SK-N-MC (cell line): ENCODE data around the gene GORASP1.
"Not testable (repeated sequence)": the region's sequence is repeated elsewhere in the genome, so short reads cannot be mapped to it uniquely, and the experiment has no call there.

Source experiments
- DNase-seq: peaks from one replicate; pipeline ENCODE4 v3.0.0-alpha.2; 2011; ENCODE audit warnings: low read depth, low spot score
- H3K27ac ChIP-seq: fragments of 200-600 bp; sonication (generic); 2 replicates; pipeline ENCODE4 v1.5.1; 2016; ENCODE audit warnings: mixed run types
- H3K36me3 ChIP-seq: fragments of 200-600 bp; sonication (generic); 2 replicates; pipeline ENCODE4 v1.6.1; 2017; ENCODE audit warnings: antibody characterized with exemption, low read length, mixed read lengths; ENCODE audit not compliant: insufficient read depth
- H3K4me3 ChIP-seq: fragments of 200-600 bp; sonication (generic); 2 replicates; pipeline ENCODE4 v1.5.1; 2016
- H3K9ac ChIP-seq: fragments of 200-600 bp; sonication (generic); 2 replicates; pipeline ENCODE4 v1.8.0; 2017; ENCODE audit warnings: mixed run types, mixed read lengths; ENCODE audit not compliant: insufficient read length
- H3K9me3 ChIP-seq: fragments of 200-600 bp; sonication (generic); 2 replicates; pipeline ENCODE4 v1.6.1; 2017; ENCODE audit warnings: low read depth, mild to moderate bottlenecking, antibody characterized with exemption, low read length, moderate library complexity, mixed read lengths
- EZH2 ChIP-seq: fragments of 200-600 bp; sonication (generic); IDR thresholded peaks from one replicate; pipeline ENCODE4 v1.6.1; 2017; ENCODE audit warnings: antibody characterized with exemption
- FOXP2 ChIP-seq: optimal IDR thresholded peaks from 2 replicates; pipeline ENCODE3; 2011; ENCODE audit warnings: mild to moderate bottlenecking, moderate library complexity; ENCODE audit not compliant: insufficient read depth; ENCODE audit errors: extremely low read length, control extremely low read depth
- POLR2AphosphoS5 ChIP-seq: IDR thresholded peaks from 2 replicates; pipeline ENCODE4 v1.6.1; 2012; ENCODE audit warnings: mild to moderate bottlenecking, low read depth, low read length, borderline replicate concordance

Gene GORASP1

GRCh38 chr3:39080026-39080425, 27.4 kb downstream of the GORASP1 start:
- Histone ChIP-seq H3K9me3 (no peaks in the 10 kb centered on the region), H3K9ac (no peak overlapping the region), H3K4me3 (no peak overlapping the region), H3K36me3 (no peaks in the 10 kb centered on the region; the same call in 1 of the 2 replicates), H3K27ac (no peak overlapping the region)
- DNase-seq: no peak
- TF ChIP-seq EZH2 (no peak), POLR2AphosphoS5 (no peak), FOXP2 (no peak)

- Histone ChIP-seq H3K27ac (no peak overlapping the region), H3K4me3 (no peak overlapping the region), H3K9ac (no peak overlapping the region), H3K36me3 (no peaks in the 10 kb centered on the region; the same call in 1 of the 2 replicates), H3K9me3 (no peaks in the 10 kb centered on the region)
- no peak for TF ChIP-seq FOXP2
- no peak for TF ChIP-seq POLR2AphosphoS5
- TF ChIP-seq EZH2: no peak
- no peak for DNase-seq
Measured at GRCh38 chr3:39079530-39079929, 27.9 kb downstream of the GORASP1 start.

- TF ChIP-seq FOXP2: no peak
- no peak for TF ChIP-seq EZH2
- TF ChIP-seq POLR2AphosphoS5: no peak
- H3K4me3 ChIP-seq: no peak overlapping the region
- DNase-seq: no peak
- no peak overlapping the region for H3K9ac ChIP-seq
- H3K36me3 ChIP-seq: no peaks in the 10 kb centered on the region; the same call in 1 of the 2 replicates
- H3K27ac ChIP-seq: no peak overlapping the region
- no peaks in the 10 kb centered on the region for H3K9me3 ChIP-seq
Measured at GRCh38 chr3:39075910-39076309, 31.5 kb downstream of the GORASP1 start.

GRCh38 chr3:39068556-39068955, 38.9 kb downstream of the GORASP1 start:
- no peak overlapping the region for H3K9ac ChIP-seq
- no peak overlapping the region for H3K4me3 ChIP-seq
- no peaks in the 10 kb centered on the region for H3K9me3 ChIP-seq
- H3K36me3 ChIP-seq: no peaks in the 10 kb centered on the region
- no peak for TF ChIP-seq FOXP2
- no peak for TF ChIP-seq POLR2AphosphoS5
- no peak for TF ChIP-seq EZH2
- DNase-seq: no peak
- H3K27ac ChIP-seq: no peak overlapping the region

- DNase-seq: no peak
- H3K9me3 ChIP-seq: no peaks in the 10 kb centered on the region
- no peak overlapping the region for H3K9ac ChIP-seq
- H3K36me3 ChIP-seq: no peaks in the 10 kb centered on the region
- no peak overlapping the region for H3K4me3 ChIP-seq
- no peak overlapping the region for H3K27ac ChIP-seq
- TF ChIP-seq POLR2AphosphoS5: no peak
- no peak for TF ChIP-seq EZH2
- TF ChIP-seq FOXP2: no peak
Measured at GRCh38 chr3:39067286-39067685, 40.1 kb downstream of the GORASP1 start.

GRCh38 chr3:39065197-39065596, 42.2 kb downstream of the GORASP1 start:
- Histone ChIP-seq H3K27ac (no peak overlapping the region), H3K9ac (no peak overlapping the region)

GRCh38 chr3:39064646-39065045, 42.8 kb downstream of the GORASP1 start:
- Histone ChIP-seq H3K4me3 (no peak overlapping the region), H3K9ac (no peak overlapping the region), H3K27ac (no peak overlapping the region), H3K9me3 (no peaks in the 10 kb centered on the region), H3K36me3 (no peaks in the 10 kb centered on the region)
- DNase-seq: no peak
- no peak for TF ChIP-seq EZH2
- TF ChIP-seq FOXP2: no peak
- TF ChIP-seq POLR2AphosphoS5: no peak

More at GRCh38 chr3:39065197-39065596, 42.2 kb downstream of the GORASP1 start:
- no peak overlapping the region for H3K4me3 ChIP-seq
- H3K9me3 ChIP-seq: no peaks in the 10 kb centered on the region
- H3K36me3 ChIP-seq: no peaks in the 10 kb centered on the region
- DNase-seq: no peak
- TF ChIP-seq EZH2: no peak
- no peak for TF ChIP-seq FOXP2
- no peak for TF ChIP-seq POLR2AphosphoS5

GRCh38 chr3:39063143-39063542, 44.3 kb downstream of the GORASP1 start:
- H3K4me3 ChIP-seq: no peak overlapping the region
- DNase-seq: no peak
- H3K27ac ChIP-seq: no peak overlapping the region
- no peak overlapping the region for H3K9ac ChIP-seq
- TF ChIP-seq FOXP2: no peak
- no peak for TF ChIP-seq EZH2
- TF ChIP-seq POLR2AphosphoS5: no peak
- no peaks in the 10 kb centered on the region for H3K9me3 ChIP-seq
- H3K36me3 ChIP-seq: no peaks in the 10 kb centered on the region

GRCh38 chr3:39062180-39062579, 45.2 kb downstream of the GORASP1 start:
- H3K36me3 ChIP-seq: no peaks in the 10 kb centered on the region
- no peak overlapping the region for H3K4me3 ChIP-seq
- DNase-seq: no peak
- no peak for TF ChIP-seq EZH2
- TF ChIP-seq FOXP2: no peak
- no peak for TF ChIP-seq POLR2AphosphoS5
- H3K27ac ChIP-seq: no peak overlapping the region
- H3K9ac ChIP-seq: no peak overlapping the region
- H3K9me3 ChIP-seq: no peaks in the 10 kb centered on the region

GRCh38 chr3:39061228-39061627, 46.2 kb downstream of the GORASP1 start:
- not testable (repeated sequence) for H3K27ac ChIP-seq, DNase-seq, H3K4me3 ChIP-seq, H3K9me3 ChIP-seq, H3K36me3 ChIP-seq, H3K9ac ChIP-seq
